Esophagus mucosa (tissue), 1 donor: ENCODE measurements around the gene RNF103. TPM values are rescaled to one million over a fixed set of nuclear protein-coding genes. Genes with fewer than 3 reads are reported as not detected.
A peak's percentile ranks its signal among the peaks of the same experiment; 100 is the strongest.
"Not testable (repeated sequence)": the region's sequence is repeated elsewhere in the genome, so short reads cannot be mapped to it uniquely, and the experiment has no call there.

Experiments used
- ATAC-seq: fragments of 200-7000 bp; cut with Tn5 transposase; one replicate; pipeline ENCODE4 v1.9.1; 2020
- total RNA-seq: library from RNA; stranded (reverse); gene quantifications from one replicate; pipeline ENCODE4 v1.2.4, GENCODE V29; 2023
- donor health status: DM: yes; HTN: yes; CAD: no.

Gene RNF103
- total RNA-seq, 1 donor from 2014 or later, result 12.6 TPM

- no peak for ATAC-seq
These were observed 542 bp upstream of the RNF103 start for GRCh38 chr2:86624267-86624547.

GRCh38 chr2:86623043-86623493, 597 bp downstream of the RNF103 start:
- no peak for ATAC-seq

- peak; percentile 21 for ATAC-seq
These were observed 1.1 kb downstream of the RNF103 start for GRCh38 chr2:86622519-86623042.

- no peak for ATAC-seq
These were observed 2.3 kb downstream of the RNF103 start for GRCh38 chr2:86621280-86621943.

GRCh38 chr2:86617738-86618137, 5.9 kb downstream of the RNF103 start:
- no peak for ATAC-seq

GRCh38 chr2:86617153-86617552, 6.5 kb downstream of the RNF103 start:
- ATAC-seq, result no peak

GRCh38 chr2:86616502-86616901, 7.2 kb downstream of the RNF103 start:
- no peak for ATAC-seq

- ATAC-seq, result no peak
These were observed 8.1 kb downstream of the RNF103 start for GRCh38 chr2:86615596-86615995.

- ATAC-seq, result no peak
These were observed 10.2 kb downstream of the RNF103 start for GRCh38 chr2:86613515-86613914.

GRCh38 chr2:86610871-86611270, 12.8 kb downstream of the RNF103 start:
- no peak for ATAC-seq

- ATAC-seq, result no peak
These were observed 14.7 kb downstream of the RNF103 start for GRCh38 chr2:86608832-86609410.

- ATAC-seq, result no peak
These were observed 19.8 kb downstream of the RNF103 start for GRCh38 chr2:86603905-86604304.

GRCh38 chr2:86598966-86599365, 24.7 kb downstream of the RNF103 start:
- ATAC-seq, result no peak

- ATAC-seq, result no peak
These were observed 27.5 kb downstream of the RNF103 start for GRCh38 chr2:86596118-86596517.

- no peak for ATAC-seq
These were observed 30.4 kb downstream of the RNF103 start for GRCh38 chr2:86593266-86593665.

GRCh38 chr2:86592547-86593230, 31.0 kb downstream of the RNF103 start:
- ATAC-seq, result no peak

- not testable (repeated sequence) for ATAC-seq
These were observed 34.0 kb downstream of the RNF103 start for GRCh38 chr2:86589701-86590100.

- no peak for ATAC-seq
These were observed 39.3 kb downstream of the RNF103 start for GRCh38 chr2:86584151-86584913.

GRCh38 chr2:86580560-86580959, 43.1 kb downstream of the RNF103 start:
- no peak for ATAC-seq

- ATAC-seq, result no peak
These were observed 45.7 kb downstream of the RNF103 start for GRCh38 chr2:86577817-86578456.

GRCh38 chr2:86570059-86570458, 53.6 kb downstream of the RNF103 start:
- ATAC-seq, result no peak

- ATAC-seq, result no peak
These were observed 56.9 kb downstream of the RNF103 start for GRCh38 chr2:86566821-86567190.
